WERI-Rb-1 (cell line): Measurements from ENCODE around the gene MDFI.

Source experiments
- DNase-seq: peaks from one replicate; pipeline ENCODE4 v3.0.0-alpha.2; 2020
- H3K27ac ChIP-seq: fragments of 250-450 bp; sonication (Bioruptor Pico); 2 replicates; pipeline ENCODE4 v1.5.1; 2020; ENCODE audit warnings: mild to moderate bottlenecking, moderate library complexity
- H3K27me3 ChIP-seq: fragments of 250-450 bp; sonication (Bioruptor Pico); 2 replicates; pipeline ENCODE4 v1.5.1; 2021; ENCODE audit warnings: mild to moderate bottlenecking, low read depth, moderate library complexity; ENCODE audit not compliant: insufficient read depth, severe bottlenecking
- H3K36me3 ChIP-seq: fragments of 250-450 bp; sonication (Bioruptor Pico); 2 replicates; pipeline ENCODE4 v1.5.1; 2020; ENCODE audit warnings: mild to moderate bottlenecking, moderate library complexity
- H3K4me3 ChIP-seq: 2 replicates; pipeline ENCODE4 v1.5.1; 2011; ENCODE audit warnings: low read depth, mild to moderate bottlenecking, control low read depth, low read length
- H3K9me3 ChIP-seq: fragments of 250-450 bp; sonication (Bioruptor Pico); 2 replicates; pipeline ENCODE4 v1.5.1; 2021; ENCODE audit warnings: mild to moderate bottlenecking, moderate library complexity; ENCODE audit not compliant: severe bottlenecking
- TF ChIP-seq, protein P1 (sequence below): IDR thresholded peaks from 2 replicates; pipeline ENCODE4 v1.5.1; 2011; ENCODE audit warnings: low read depth, mild to moderate bottlenecking, control low read depth, inconsistent platforms, low read length

MDFI gene

GRCh38 chr6:41676431-41676830 lies 38.2 kb downstream of the MDFI start:
- H3K27me3 ChIP-seq: no peaks in the 10 kb centered on the region
- peak overlapping the region; percentile 84; the same call in 1 of the 2 replicates for H3K27ac ChIP-seq
- DNase-seq: no peak
- TF ChIP-seq, protein P1, sequence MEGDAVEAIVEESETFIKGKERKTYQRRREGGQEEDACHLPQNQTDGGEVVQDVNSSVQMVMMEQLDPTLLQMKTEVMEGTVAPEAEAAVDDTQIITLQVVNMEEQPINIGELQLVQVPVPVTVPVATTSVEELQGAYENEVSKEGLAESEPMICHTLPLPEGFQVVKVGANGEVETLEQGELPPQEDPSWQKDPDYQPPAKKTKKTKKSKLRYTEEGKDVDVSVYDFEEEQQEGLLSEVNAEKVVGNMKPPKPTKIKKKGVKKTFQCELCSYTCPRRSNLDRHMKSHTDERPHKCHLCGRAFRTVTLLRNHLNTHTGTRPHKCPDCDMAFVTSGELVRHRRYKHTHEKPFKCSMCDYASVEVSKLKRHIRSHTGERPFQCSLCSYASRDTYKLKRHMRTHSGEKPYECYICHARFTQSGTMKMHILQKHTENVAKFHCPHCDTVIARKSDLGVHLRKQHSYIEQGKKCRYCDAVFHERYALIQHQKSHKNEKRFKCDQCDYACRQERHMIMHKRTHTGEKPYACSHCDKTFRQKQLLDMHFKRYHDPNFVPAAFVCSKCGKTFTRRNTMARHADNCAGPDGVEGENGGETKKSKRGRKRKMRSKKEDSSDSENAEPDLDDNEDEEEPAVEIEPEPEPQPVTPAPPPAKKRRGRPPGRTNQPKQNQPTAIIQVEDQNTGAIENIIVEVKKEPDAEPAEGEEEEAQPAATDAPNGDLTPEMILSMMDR: no peak
- no peaks in the 10 kb centered on the region for H3K36me3 ChIP-seq
- no peaks in the 10 kb centered on the region for H3K9me3 ChIP-seq
- H3K4me3 ChIP-seq: no peak overlapping the region

DNA sequence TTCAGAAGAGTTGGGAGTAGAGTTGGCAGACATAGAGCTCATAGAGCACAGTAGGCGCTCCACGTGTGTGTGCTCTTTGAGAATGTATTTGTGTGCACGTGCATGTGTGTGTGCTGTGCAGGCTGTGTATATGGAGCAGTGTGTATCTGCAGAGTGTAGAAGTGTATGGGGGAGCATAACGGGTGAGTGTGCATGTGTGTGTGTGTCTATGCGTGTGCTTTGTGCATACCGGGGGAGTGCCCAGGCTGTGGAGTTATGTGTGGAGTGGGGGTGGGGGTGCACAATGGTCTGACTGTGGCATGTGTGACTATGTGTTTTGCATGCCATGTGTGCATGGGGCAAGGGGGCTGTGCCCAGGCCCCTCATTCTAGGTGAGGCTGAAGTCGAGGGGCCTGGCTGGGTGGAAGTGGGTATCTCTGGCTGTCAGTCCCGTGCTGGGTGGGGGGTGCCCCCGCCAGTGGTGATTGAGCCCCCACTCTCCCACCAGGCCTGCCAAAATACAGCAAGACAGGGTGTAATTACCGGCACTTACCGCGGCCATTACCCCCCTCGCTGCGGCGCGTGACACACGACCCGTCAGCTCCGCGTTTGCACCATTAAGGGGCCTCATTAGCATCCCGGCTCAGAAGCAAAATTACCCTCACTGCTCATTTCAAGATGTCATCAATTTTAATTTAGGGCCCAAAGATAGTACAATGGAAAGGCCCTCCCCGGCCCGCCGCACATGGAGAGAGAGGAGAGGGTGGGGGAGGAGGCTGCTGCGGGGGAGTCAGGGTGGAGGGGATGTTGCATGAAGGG lies 39.1 kb downstream of the MDFI start:
- Histone ChIP-seq H3K27ac (no peak overlapping the region), H3K9me3 (no peaks in the 10 kb centered on the region), H3K27me3 (no peaks in the 10 kb centered on the region), H3K4me3 (no peak overlapping the region), H3K36me3 (no peaks in the 10 kb centered on the region)
- TF ChIP-seq, protein P1: no peak
- no peak for DNase-seq

GRCh38 chr6:41678511-41679084 lies 40.3 kb downstream of the MDFI start:
- Histone ChIP-seq H3K4me3 (no peak overlapping the region), H3K27me3 (no peaks in the 10 kb centered on the region), H3K9me3 (no peaks in the 10 kb centered on the region), H3K36me3 (no peaks in the 10 kb centered on the region), H3K27ac (peak overlapping the region; percentile 5; the same call in 1 of the 2 replicates)
- TF ChIP-seq, protein P1: no peak
- no peak for DNase-seq

- Histone ChIP-seq H3K9me3 (no peaks in the 10 kb centered on the region), H3K27ac (no peak overlapping the region; the same call in 1 of the 2 replicates), H3K27me3 (no peaks in the 10 kb centered on the region), H3K4me3 (no peak overlapping the region), H3K36me3 (no peaks in the 10 kb centered on the region)
- TF ChIP-seq, protein P1: no peak
- DNase-seq: no peak
Observed at GRCh38 chr6:41679696-41680095, 41.4 kb downstream of the MDFI start.

DNA sequence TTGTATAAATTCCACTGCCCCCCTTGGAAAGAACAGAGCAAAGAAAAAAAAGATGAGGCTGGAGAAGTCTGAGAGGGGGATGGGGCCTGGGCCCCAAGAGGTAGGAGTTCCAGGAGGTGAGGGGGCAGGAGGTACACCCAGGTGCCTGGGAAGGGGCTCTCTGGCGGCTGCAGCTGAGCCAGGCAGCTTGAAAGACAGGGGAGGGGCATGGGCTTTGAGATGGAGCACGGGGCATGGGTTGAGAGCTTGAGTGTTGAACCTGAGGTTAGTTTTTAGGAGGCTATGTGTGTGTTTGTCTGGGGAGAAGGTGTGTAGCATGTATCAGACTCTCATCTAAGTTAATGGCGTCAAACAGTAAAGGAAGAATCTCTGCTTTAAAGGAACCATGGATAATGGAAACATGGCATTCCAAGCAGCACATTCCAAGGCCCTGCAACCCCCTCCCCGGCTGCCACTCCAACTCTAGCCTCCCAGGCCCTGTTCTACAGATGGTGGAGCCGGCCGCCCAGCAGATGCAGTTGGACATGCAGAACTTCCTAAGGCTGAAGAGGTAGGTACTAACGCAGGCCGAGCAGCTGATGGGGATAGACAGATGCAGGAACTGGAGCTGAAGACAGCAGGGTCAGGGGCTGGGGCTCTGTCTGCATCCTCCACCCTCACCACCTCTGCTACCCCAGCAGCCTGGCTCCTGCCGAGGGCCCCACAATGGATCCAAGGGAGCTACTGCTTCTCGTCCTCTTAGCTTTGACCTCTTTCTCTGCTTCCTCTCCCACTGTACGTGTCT lies 42.1 kb downstream of the MDFI start:
- no peaks in the 10 kb centered on the region for H3K36me3 ChIP-seq
- no peaks in the 10 kb centered on the region for H3K9me3 ChIP-seq
- H3K27me3 ChIP-seq: no peaks in the 10 kb centered on the region
- TF ChIP-seq, protein P1: no peak
- no peak overlapping the region for H3K27ac ChIP-seq
- no peak for DNase-seq
- no peak overlapping the region for H3K4me3 ChIP-seq
